Neural cell (in vitro differentiated cells): ENCODE measurements around the gene PDILT. TPM values are rescaled to one million over a fixed set of nuclear protein-coding genes. Genes with fewer than 3 reads are reported as not detected.

Source experiments
- H2AFZ ChIP-seq: fragments of 200-600, 300-800 bp; sonication (generic), shearing (Covaris generic); 2 replicates; pipeline ENCODE4 v1.6.0; 2014; ENCODE audit warnings: low read depth, mild to moderate bottlenecking, antibody characterized with exemption, low read length, moderate library complexity
- H3F3A ChIP-seq: fragments of 200-600 bp; shearing (Covaris generic); 2 replicates; pipeline ENCODE4 v1.6.1; 2016; ENCODE audit warnings: mild to moderate bottlenecking, moderate library complexity, mixed read lengths, antibody characterized with exemption, low read length; ENCODE audit not compliant: insufficient read depth, poor library complexity, severe bottlenecking
- H3K27ac ChIP-seq: fragments of 200-600, 300-800 bp; sonication (generic), shearing (Covaris generic); 2 replicates; pipeline ENCODE4 v1.5.1; 2014; ENCODE audit warnings: mild to moderate bottlenecking, low read length, moderate library complexity
- H3K27me3 ChIP-seq: fragments of 300-800, 200-600 bp; sonication (generic), shearing (Covaris generic); 2 replicates; pipeline ENCODE4 v1.6.0; 2014; ENCODE audit warnings: mild to moderate bottlenecking, low read depth, low read length, moderate library complexity; ENCODE audit not compliant: insufficient read depth
- H3K36me3 ChIP-seq: fragments of 300-800, 200-600 bp; sonication (generic), shearing (Covaris generic); 2 replicates; pipeline ENCODE4 v1.5.1; 2014; ENCODE audit warnings: mild to moderate bottlenecking, antibody characterized with exemption, low read length, moderate library complexity; ENCODE audit not compliant: insufficient read depth
- H3K4me2 ChIP-seq: fragments of 300-800, 200-600 bp; sonication (generic), shearing (Covaris generic); 2 replicates; pipeline ENCODE4 v1.6.0; 2014; ENCODE audit warnings: mild to moderate bottlenecking, low read length
- H3K4me3 ChIP-seq: fragments of 300-800, 200-600 bp; sonication (generic), shearing (Covaris generic); 2 replicates; pipeline ENCODE4 v1.5.1; 2014; ENCODE audit warnings: mild to moderate bottlenecking, low read length, moderate library complexity
- H3K79me2 ChIP-seq: fragments of 200-600 bp; shearing (Covaris generic); replicated peaks from 2 replicates; pipeline ENCODE4 v1.6.0; 2014; ENCODE audit warnings: mild to moderate bottlenecking, low read length, moderate library complexity; ENCODE audit not compliant: insufficient read depth
- H3K9ac ChIP-seq: fragments of 300-800, 200-600 bp; sonication (generic), shearing (Covaris generic); 2 replicates; pipeline ENCODE4 v1.6.1; 2016; ENCODE audit warnings: mild to moderate bottlenecking, low read length, mixed read lengths
- H3K9me2 ChIP-seq: fragments of 200-600 bp; shearing (Covaris generic); 2 replicates; pipeline ENCODE4 v1.6.1; 2016; ENCODE audit warnings: mild to moderate bottlenecking, low read length, mixed read lengths; ENCODE audit not compliant: insufficient read depth
- H3K9me3 ChIP-seq: fragments of 200-600, 300-800 bp; sonication (generic), shearing (Covaris generic); 2 replicates; pipeline ENCODE4 v1.6.1; 2016; ENCODE audit warnings: mild to moderate bottlenecking, mixed run types, low read length, moderate library complexity, mixed read lengths
- H4K20me1 ChIP-seq: fragments of 200-600 bp; shearing (Covaris generic); 2 replicates; pipeline ENCODE4 v1.6.1; 2016; ENCODE audit warnings: mild to moderate bottlenecking, mixed run types; ENCODE audit not compliant: insufficient read depth
- CTCF ChIP-seq: fragments of 450-650 bp; IDR thresholded peaks from 2 replicates; pipeline ENCODE4 v1.5.1; 2014; ENCODE audit warnings: antibody characterized with exemption, mild to moderate bottlenecking, moderate library complexity; ENCODE audit not compliant: poor library complexity, severe bottlenecking
- EP300 ChIP-seq: fragments of 450-650 bp; conservative IDR thresholded peaks from 2 replicates; pipeline ENCODE4 v1.6.1; 2014; ENCODE audit warnings: antibody characterized with exemption, mild to moderate bottlenecking, moderate library complexity; ENCODE audit not compliant: poor library complexity, severe bottlenecking
- EZH2 ChIP-seq: fragments of 200-600, 300-800 bp; shearing (Covaris generic), sonication (generic); IDR thresholded peaks from 2 replicates; pipeline ENCODE4 v1.6.1; 2014; ENCODE audit warnings: antibody characterized with exemption, low read length, borderline replicate concordance, mild to moderate bottlenecking; ENCODE audit not compliant: insufficient read depth, poor library complexity, severe bottlenecking
- MXI1 ChIP-seq: fragments of 450-650 bp; conservative IDR thresholded peaks from 2 replicates; pipeline ENCODE4 v1.6.1; 2014; ENCODE audit warnings: antibody characterized with exemption, mild to moderate bottlenecking; ENCODE audit not compliant: poor library complexity, severe bottlenecking
- POLR2AphosphoS5 ChIP-seq: IDR thresholded peaks from 2 replicates; pipeline ENCODE4 v1.6.1; 2012
- RAD21 ChIP-seq: fragments of 450-650 bp; conservative IDR thresholded peaks from 2 replicates; pipeline ENCODE4 v1.6.1; 2014; ENCODE audit warnings: antibody characterized with exemption, mild to moderate bottlenecking, moderate library complexity
- SMC3 ChIP-seq: fragments of 450-650 bp; conservative IDR thresholded peaks from 2 replicates; pipeline ENCODE4 v1.6.1; 2014; ENCODE audit warnings: antibody characterized with exemption, mild to moderate bottlenecking, moderate library complexity; ENCODE audit not compliant: poor library complexity
- TAF1 ChIP-seq: IDR thresholded peaks from 2 replicates; pipeline ENCODE4 v1.6.1; 2012; ENCODE audit warnings: low read depth
- polyA plus RNA-seq: library from polyadenylated mRNA; depleted of rRNA; stranded (reverse); fragments of >200 nt; gene quantifications from 2 replicates; pipeline ENCODE4 v1.2.3, GENCODE V29; 2014
- TF ChIP-seq, protein P1 (sequence below): IDR thresholded peaks from 2 replicates; pipeline ENCODE4 v1.6.1; 2012; ENCODE audit warnings: borderline replicate concordance

Gene PDILT
- polyA plus RNA-seq, 1 donor from 2014 or later, result not detected

GRCh38 chr16:20396846-20397467 is 7.6 kb downstream of the PDILT start:
- no peak overlapping the region for H3K4me3 ChIP-seq
- H3K36me3 ChIP-seq, result no peaks in the 10 kb centered on the region
- no peaks in the 10 kb centered on the region for H3K9me2 ChIP-seq
- H3K9ac ChIP-seq, result no peak overlapping the region
- H3K9me3 ChIP-seq, result no peaks in the 10 kb centered on the region
- no peak overlapping the region for H3K27ac ChIP-seq
- TF ChIP-seq CTCF, result no peak
- no peak for TF ChIP-seq SMC3
- no peak for TF ChIP-seq POLR2AphosphoS5
- TF ChIP-seq EP300, result no peak
- no peak for TF ChIP-seq EZH2
- no peak for TF ChIP-seq RAD21
- TF ChIP-seq MXI1, result no peak
- TF ChIP-seq TAF1, result no peak
- TF ChIP-seq, protein P1, sequence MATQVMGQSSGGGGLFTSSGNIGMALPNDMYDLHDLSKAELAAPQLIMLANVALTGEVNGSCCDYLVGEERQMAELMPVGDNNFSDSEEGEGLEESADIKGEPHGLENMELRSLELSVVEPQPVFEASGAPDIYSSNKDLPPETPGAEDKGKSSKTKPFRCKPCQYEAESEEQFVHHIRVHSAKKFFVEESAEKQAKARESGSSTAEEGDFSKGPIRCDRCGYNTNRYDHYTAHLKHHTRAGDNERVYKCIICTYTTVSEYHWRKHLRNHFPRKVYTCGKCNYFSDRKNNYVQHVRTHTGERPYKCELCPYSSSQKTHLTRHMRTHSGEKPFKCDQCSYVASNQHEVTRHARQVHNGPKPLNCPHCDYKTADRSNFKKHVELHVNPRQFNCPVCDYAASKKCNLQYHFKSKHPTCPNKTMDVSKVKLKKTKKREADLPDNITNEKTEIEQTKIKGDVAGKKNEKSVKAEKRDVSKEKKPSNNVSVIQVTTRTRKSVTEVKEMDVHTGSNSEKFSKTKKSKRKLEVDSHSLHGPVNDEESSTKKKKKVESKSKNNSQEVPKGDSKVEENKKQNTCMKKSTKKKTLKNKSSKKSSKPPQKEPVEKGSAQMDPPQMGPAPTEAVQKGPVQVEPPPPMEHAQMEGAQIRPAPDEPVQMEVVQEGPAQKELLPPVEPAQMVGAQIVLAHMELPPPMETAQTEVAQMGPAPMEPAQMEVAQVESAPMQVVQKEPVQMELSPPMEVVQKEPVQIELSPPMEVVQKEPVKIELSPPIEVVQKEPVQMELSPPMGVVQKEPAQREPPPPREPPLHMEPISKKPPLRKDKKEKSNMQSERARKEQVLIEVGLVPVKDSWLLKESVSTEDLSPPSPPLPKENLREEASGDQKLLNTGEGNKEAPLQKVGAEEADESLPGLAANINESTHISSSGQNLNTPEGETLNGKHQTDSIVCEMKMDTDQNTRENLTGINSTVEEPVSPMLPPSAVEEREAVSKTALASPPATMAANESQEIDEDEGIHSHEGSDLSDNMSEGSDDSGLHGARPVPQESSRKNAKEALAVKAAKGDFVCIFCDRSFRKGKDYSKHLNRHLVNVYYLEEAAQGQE, result no peak
- no peak overlapping the region for H2AFZ ChIP-seq
- no peaks in the 10 kb centered on the region for H3F3A ChIP-seq
- H3K4me2 ChIP-seq, result no peak overlapping the region
- no peaks in the 10 kb centered on the region for H4K20me1 ChIP-seq
- no peaks in the 10 kb centered on the region for H3K27me3 ChIP-seq
- no peaks in the 10 kb centered on the region for H3K79me2 ChIP-seq

GRCh38 chr16:20395946-20396345 is 8.6 kb downstream of the PDILT start:
- H4K20me1 ChIP-seq, result no peaks in the 10 kb centered on the region
- H3K27ac ChIP-seq, result no peak overlapping the region
- no peaks in the 10 kb centered on the region for H3K36me3 ChIP-seq
- no peaks in the 10 kb centered on the region for H3F3A ChIP-seq
- H3K4me2 ChIP-seq, result no peak overlapping the region
- H3K9me3 ChIP-seq, result no peaks in the 10 kb centered on the region
- TF ChIP-seq POLR2AphosphoS5 (no peak), EP300 (no peak), EZH2 (no peak), CTCF (no peak), MXI1 (no peak), SMC3 (no peak), RAD21 (no peak), TAF1 (no peak)
- TF ChIP-seq, protein P1, result no peak
- H2AFZ ChIP-seq, result no peak overlapping the region
- H3K79me2 ChIP-seq, result no peaks in the 10 kb centered on the region
- H3K9me2 ChIP-seq, result no peaks in the 10 kb centered on the region
- no peak overlapping the region for H3K4me3 ChIP-seq
- no peak overlapping the region for H3K9ac ChIP-seq
- no peaks in the 10 kb centered on the region for H3K27me3 ChIP-seq
